ENCODE data around the gene DACT3.

DACT3 gene

DNA sequence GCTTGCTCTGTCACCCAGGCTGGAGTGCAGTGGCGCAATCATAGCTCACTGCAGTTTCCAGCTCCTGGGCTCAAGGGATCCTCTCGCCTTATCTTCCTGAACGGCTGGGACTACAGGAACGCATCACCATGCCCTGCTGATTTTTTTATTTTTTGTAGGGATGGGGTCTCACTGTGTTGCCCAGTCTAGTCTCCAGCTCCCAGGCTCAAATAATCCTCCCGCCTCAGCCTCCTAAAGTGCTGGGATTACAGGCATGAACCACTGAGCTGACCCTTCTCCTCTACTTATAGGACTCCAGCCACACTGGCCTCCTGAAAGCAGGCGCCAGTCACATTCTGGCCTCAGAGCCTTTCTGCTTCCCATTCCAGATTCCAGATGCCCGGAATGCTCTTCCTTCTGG lies 10.5 kb downstream of the DACT3 start:
- no peak for TF ChIP-seq CTCF (IDR thresholded peaks at IDR 0.05; ENCODE audit: insufficient read depth, low read length, missing control alignments)
- CTCF ChIA-PET = no interaction called here
- no peak for DNase-seq (ENCODE audit: low read depth, low spot score)
- POLR2A ChIA-PET = no interaction called here
- H3K4me3 ChIP-seq (ENCODE audit: low read depth, low read length) = no peak overlapping the region

- no peak for DNase-seq (ENCODE audit: low read depth, low spot score)
- TF ChIP-seq CTCF (IDR thresholded peaks at IDR 0.05; ENCODE audit: insufficient read depth, low read length, missing control alignments) = no peak
- no peak overlapping the region for H3K4me3 ChIP-seq (ENCODE audit: low read depth, low read length)
- CTCF ChIA-PET = interaction anchor here (1.6 kb wide), 1 partner anchor 35 kb away, joined by 4 read pairs; no protein-coding TSS in a partner anchor
- POLR2A ChIA-PET = no interaction called here
Observed at GRCh38 chr19:46648961-46649960, 11.7 kb downstream of the DACT3 start.

DNA sequence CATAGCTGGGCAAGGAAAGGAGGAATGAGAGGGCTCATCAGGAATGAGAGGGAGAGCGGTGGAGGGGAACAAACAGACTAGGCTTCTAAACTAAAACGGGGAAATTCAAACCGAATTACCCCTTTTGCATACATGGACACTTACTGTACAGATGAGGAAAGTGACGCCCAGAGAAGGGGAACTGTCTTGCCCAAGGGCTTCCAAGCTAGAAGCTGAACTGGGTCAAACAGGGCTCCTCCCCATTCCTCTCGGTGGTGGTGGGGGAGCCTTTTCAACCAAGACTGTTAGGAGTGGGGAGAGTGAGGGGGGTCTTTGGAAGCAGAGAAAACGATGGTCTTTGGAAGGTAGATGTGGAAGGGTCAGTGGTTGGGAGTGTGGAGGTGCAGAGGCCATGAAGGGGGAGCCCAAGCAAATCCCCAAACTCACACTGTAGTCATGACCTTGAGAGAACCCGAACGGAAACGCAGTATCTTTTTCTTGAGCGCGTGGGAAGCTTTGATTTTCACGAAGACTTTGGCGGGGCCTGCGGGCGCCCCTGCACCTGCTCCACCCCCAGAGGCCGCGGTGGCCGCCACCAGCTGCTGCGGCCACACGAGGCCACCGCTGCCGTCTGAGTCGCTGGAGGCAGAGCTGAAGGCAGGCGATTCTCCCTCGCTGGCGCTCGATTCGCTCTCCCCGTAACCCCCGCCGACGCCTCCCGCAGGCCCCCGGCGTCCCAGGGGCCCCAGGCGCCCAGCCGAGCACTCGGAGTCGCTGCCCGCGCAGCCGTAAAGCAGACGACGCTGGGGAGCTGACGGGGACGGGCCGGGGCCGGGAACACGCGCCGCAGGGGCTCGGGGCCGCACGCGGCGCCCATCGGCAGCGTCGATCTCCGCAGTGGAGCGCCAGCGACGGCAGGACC lies 12.7 kb downstream of the DACT3 start:
- POLR2A ChIA-PET = no interaction called here
- CTCF ChIA-PET = interaction anchor here (1.6 kb wide), 1 partner anchor 34 kb away, joined by 4 read pairs; no protein-coding TSS in a partner anchor
- no peak for TF ChIP-seq CTCF (IDR thresholded peaks at IDR 0.05; ENCODE audit: insufficient read depth, low read length, missing control alignments)
- no peak for DNase-seq (ENCODE audit: low read depth, low spot score)
- H3K4me3 ChIP-seq (ENCODE audit: low read depth, low read length) = no peak overlapping the region

GRCh38 chr19:46646402-46646801 lies 14.6 kb downstream of the DACT3 start:
- POLR2A ChIA-PET = interaction anchor here (0.6 kb wide), 1 partner anchor 1066 kb away, joined by 3 read pairs; no protein-coding TSS in a partner anchor
- no peak for DNase-seq (ENCODE audit: low read depth, low spot score)
- TF ChIP-seq CTCF (IDR thresholded peaks at IDR 0.05; ENCODE audit: insufficient read depth, low read length, missing control alignments) = no peak
- H3K4me3 ChIP-seq (ENCODE audit: low read depth, low read length) = no peak overlapping the region
- CTCF ChIA-PET = interaction anchor here (0.8 to 5.8 kb wide), 2 partner anchors 10 to 15 kb away, joined by 3 to 38 read pairs; partner anchors contain the start of gene DACT3

DNA sequence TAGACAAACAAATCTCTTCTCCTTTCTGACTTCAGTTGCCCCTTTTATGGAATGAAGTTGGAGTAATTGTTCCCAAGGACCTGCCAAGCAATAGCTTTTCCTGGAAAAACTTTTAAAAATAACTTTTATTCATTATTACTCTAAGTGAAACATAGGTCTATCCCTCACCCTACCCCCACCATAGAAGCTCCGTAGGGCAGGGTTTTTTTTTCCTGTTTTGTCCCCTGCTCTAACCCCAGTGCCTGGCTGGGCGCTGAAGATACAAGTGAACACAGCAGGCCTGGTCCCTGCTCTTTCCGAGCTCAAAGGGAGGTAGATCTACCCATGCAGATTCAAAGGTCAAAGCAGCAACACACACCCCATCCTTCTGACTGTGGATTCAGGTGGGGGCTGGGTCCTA lies 16.3 kb downstream of the DACT3 start:
- CTCF ChIA-PET = interaction anchor here (0.7 to 5.8 kb wide), 6 partner anchors 11 to 59 kb away, joined by 3 to 38 read pairs (median 6); partner anchors contain the start of gene DACT3
- no peak for TF ChIP-seq CTCF (IDR thresholded peaks at IDR 0.05; ENCODE audit: insufficient read depth, low read length, missing control alignments)
- no peak overlapping the region for H3K4me3 ChIP-seq (ENCODE audit: low read depth, low read length)
- DNase-seq (ENCODE audit: low read depth, low spot score) = no peak
- POLR2A ChIA-PET = no interaction called here
